Measurements from ENCODE around the gene OPN1MW3.
"Not testable (repeated sequence)": the region's sequence is repeated elsewhere in the genome, so short reads cannot be mapped to it uniquely, and the experiment has no call there.

Gene OPN1MW3

GRCh38 chrX:154257282-154257681 lies at the start of gene OPN1MW3:
Gene OPN1MW3 (plus strand): TSS chrX:154257582. CDS start chrX:154257620, 38 bp downstream.
- DNase-seq (ENCODE audit: low spot score); in situ Hi-C loops (cut with MboI; ENCODE audit: low pct_unique_long_range_greater_than_20kb, low sequenced_read_pairs, unreplicated experiment): not testable (repeated sequence)

GRCh38 chrX:154209670-154210418 lies 47.5 kb upstream of the OPN1MW3 start:
- in situ Hi-C loops (cut with MboI; ENCODE audit: low pct_unique_long_range_greater_than_20kb, low sequenced_read_pairs, unreplicated experiment); DNase-seq (ENCODE audit: low spot score): not testable (repeated sequence)

GRCh38 chrX:154211057-154211456 lies 46.3 kb upstream of the OPN1MW3 start:
- in situ Hi-C loops (cut with MboI; ENCODE audit: low pct_unique_long_range_greater_than_20kb, low sequenced_read_pairs, unreplicated experiment); DNase-seq (ENCODE audit: low spot score): not testable (repeated sequence)

- DNase-seq (ENCODE audit: low spot score); in situ Hi-C loops (cut with MboI; ENCODE audit: low pct_unique_long_range_greater_than_20kb, low sequenced_read_pairs, unreplicated experiment): not testable (repeated sequence)
Observed at GRCh38 chrX:154211499-154211898, 45.9 kb upstream of the OPN1MW3 start.

GRCh38 chrX:154219456-154219855 lies 37.9 kb upstream of the OPN1MW3 start, which contains the start of gene OPN1MW2:
Gene OPN1MW2 (plus strand): TSS chrX:154219756. CDS start chrX:154219816, 60 bp downstream.
- in situ Hi-C loops (cut with MboI; ENCODE audit: low pct_unique_long_range_greater_than_20kb, low sequenced_read_pairs, unreplicated experiment); DNase-seq (ENCODE audit: low spot score): not testable (repeated sequence)

- in situ Hi-C loops (cut with MboI; ENCODE audit: low pct_unique_long_range_greater_than_20kb, low sequenced_read_pairs, unreplicated experiment); DNase-seq (ENCODE audit: low spot score): not testable (repeated sequence)
Observed at GRCh38 chrX:154225292-154225691, 32.1 kb upstream of the OPN1MW3 start.

GRCh38 chrX:154226706-154227105 lies 30.7 kb upstream of the OPN1MW3 start:
- DNase-seq (ENCODE audit: low spot score); in situ Hi-C loops (cut with MboI; ENCODE audit: low pct_unique_long_range_greater_than_20kb, low sequenced_read_pairs, unreplicated experiment): not testable (repeated sequence)

- DNase-seq (ENCODE audit: low spot score); in situ Hi-C loops (cut with MboI; ENCODE audit: low pct_unique_long_range_greater_than_20kb, low sequenced_read_pairs, unreplicated experiment): not testable (repeated sequence)
Observed at GRCh38 chrX:154231443-154231842, 25.9 kb upstream of the OPN1MW3 start.

- in situ Hi-C loops (cut with MboI; ENCODE audit: low pct_unique_long_range_greater_than_20kb, low sequenced_read_pairs, unreplicated experiment); DNase-seq (ENCODE audit: low spot score): not testable (repeated sequence)
Observed at GRCh38 chrX:154233620-154234019, 23.8 kb upstream of the OPN1MW3 start.

- in situ Hi-C loops (cut with MboI; ENCODE audit: low pct_unique_long_range_greater_than_20kb, low sequenced_read_pairs, unreplicated experiment); DNase-seq (ENCODE audit: low spot score): not testable (repeated sequence)
Observed at GRCh38 chrX:154238939-154239559, 18.3 kb upstream of the OPN1MW3 start.

- in situ Hi-C loops (cut with MboI; ENCODE audit: low pct_unique_long_range_greater_than_20kb, low sequenced_read_pairs, unreplicated experiment) = not testable (repeated sequence)
Observed at GRCh38 chrX:154239982-154240503, 17.3 kb upstream of the OPN1MW3 start.

GRCh38 chrX:154247377-154248045 lies 9.9 kb upstream of the OPN1MW3 start:
- in situ Hi-C loops (cut with MboI; ENCODE audit: low pct_unique_long_range_greater_than_20kb, low sequenced_read_pairs, unreplicated experiment); DNase-seq (ENCODE audit: low spot score): not testable (repeated sequence)

More at GRCh38 chrX:154239982-154240503, 17.3 kb upstream of the OPN1MW3 start:
- not testable (repeated sequence) for DNase-seq (ENCODE audit: low spot score)

GRCh38 chrX:154248076-154248475 lies 9.3 kb upstream of the OPN1MW3 start:
- in situ Hi-C loops (cut with MboI; ENCODE audit: low pct_unique_long_range_greater_than_20kb, low sequenced_read_pairs, unreplicated experiment); DNase-seq (ENCODE audit: low spot score): not testable (repeated sequence)

GRCh38 chrX:154258711-154259110 lies 1.3 kb downstream of the OPN1MW3 start:
- DNase-seq (ENCODE audit: low spot score); in situ Hi-C loops (cut with MboI; ENCODE audit: low pct_unique_long_range_greater_than_20kb, low sequenced_read_pairs, unreplicated experiment): not testable (repeated sequence)

GRCh38 chrX:154263072-154263471 lies 5.7 kb downstream of the OPN1MW3 start:
- in situ Hi-C loops (cut with MboI; ENCODE audit: low pct_unique_long_range_greater_than_20kb, low sequenced_read_pairs, unreplicated experiment); DNase-seq (ENCODE audit: low spot score): not testable (repeated sequence)

- in situ Hi-C loops (cut with MboI; ENCODE audit: low pct_unique_long_range_greater_than_20kb, low sequenced_read_pairs, unreplicated experiment); DNase-seq (ENCODE audit: low spot score): not testable (repeated sequence)
Observed at GRCh38 chrX:154269245-154269644, 11.9 kb downstream of the OPN1MW3 start.

GRCh38 chrX:154284489-154285338 lies 27.3 kb downstream of the OPN1MW3 start:
- DNase-seq (ENCODE audit: low spot score); in situ Hi-C loops (cut with MboI; ENCODE audit: low pct_unique_long_range_greater_than_20kb, low sequenced_read_pairs, unreplicated experiment): not testable (repeated sequence)
